Measurements from ENCODE around the gene SMIM20.

- TF ChIP-seq CTCF (IDR thresholded peaks at IDR 0.05) = no peak
- TF ChIP-seq POLR2A (IDR thresholded peaks at IDR 0.05) = no peak
- no peak for TF ChIP-seq EP300 (IDR thresholded peaks at IDR 0.05)
Observed at GRCh38 chr4:25921922-25922321, 7.9 kb downstream of the SMIM20 start.

All from ovary (tissue), 3 donors.